CD14-positive monocyte (primary cell): ENCODE data around the gene APOBEC3H. TPM values are rescaled to one million over a fixed set of nuclear protein-coding genes. Genes with fewer than 3 reads are reported as not detected.

Experiments used
- DNase-seq, 3 donors: peaks; one replicate each; pipeline ENCODE4 v3.0.0-alpha.2; 2011 to 2022
- H2AFZ ChIP-seq: 2 replicates; pipeline ENCODE4 v1.6.0; 2012; ENCODE audit warnings: mild to moderate bottlenecking, low read depth, low read length, inconsistent platforms; ENCODE audit not compliant: insufficient read depth, poor library complexity, severe bottlenecking
- H3K27ac ChIP-seq, 2 donors: 1 replicate in 1 of 2; 2 replicates in 1 of 2; pipeline ENCODE4 v1.5.1; 2012 to 2013; ENCODE audit warnings: low read length in 2 of 2, control low read depth in 1 of 2, inconsistent platforms in 1 of 2, low read depth in 1 of 2, mild to moderate bottlenecking in 1 of 2
- H3K27me3 ChIP-seq, 2 donors: one replicate each; pipeline versions ENCODE4 v1.6.0 to v1.6.1; 2011 to 2013; ENCODE audit warnings: low read length in 2 of 2; ENCODE audit not compliant: control insufficient read depth in 2 of 2, insufficient read depth in 2 of 2
- H3K36me3 ChIP-seq, 2 donors: replicated peaks in 1 of 2; 1 replicate in 1 of 2; 2 replicates in 1 of 2; pipeline versions ENCODE4 v1.5.1 to v1.6.1; 2012 to 2013; ENCODE audit warnings: low read length in 2 of 2, control low read depth in 1 of 2, inconsistent platforms in 1 of 2, mild to moderate bottlenecking in 1 of 2; ENCODE audit not compliant: insufficient read depth in 2 of 2, control insufficient read depth in 1 of 2
- H3K4me1 ChIP-seq, 2 donors: 1 replicate in 1 of 2; 2 replicates in 1 of 2; pipeline versions ENCODE4 v1.5.1 to v1.6.1; 2012 to 2013; ENCODE audit warnings: low read length in 2 of 2, control low read depth in 1 of 2, inconsistent platforms in 1 of 2, mild to moderate bottlenecking in 1 of 2, moderate library complexity in 1 of 2; ENCODE audit not compliant: insufficient read depth in 2 of 2, control insufficient read depth in 1 of 2
- H3K4me2 ChIP-seq: replicated peaks from 2 replicates; pipeline ENCODE3; 2012; ENCODE audit warnings: low read length, moderate library complexity, mild to moderate bottlenecking; ENCODE audit not compliant: poor library complexity, severe bottlenecking; ENCODE audit errors: extremely low read depth
- H3K4me3 ChIP-seq, 3 experiments: fragments of 200-600 bp in 1 of 3; sonication (generic) in 1 of 3; replicated peaks in 1 of 3; 1 replicate in 2 of 3; 2 replicates in 1 of 3; pipeline ENCODE4 v1.5.1; 2011 to 2013; ENCODE audit warnings: low read length in 3 of 3, mild to moderate bottlenecking in 3 of 3, control low read depth in 2 of 3, low read depth in 2 of 3, inconsistent platforms in 1 of 3, moderate library complexity in 1 of 3
- H3K79me2 ChIP-seq: 2 replicates; pipeline ENCODE4 v1.6.0; 2012; ENCODE audit warnings: mild to moderate bottlenecking, control low read depth, inconsistent platforms, low read length, moderate library complexity; ENCODE audit not compliant: insufficient read depth
- H3K9ac ChIP-seq: 2 replicates; pipeline ENCODE4 v1.6.0; 2017; ENCODE audit warnings: low read length, mild to moderate bottlenecking; ENCODE audit not compliant: insufficient read depth, poor library complexity, severe bottlenecking
- H3K9me3 ChIP-seq, 2 donors: replicated peaks in 1 of 2; 1 replicate in 1 of 2; 2 replicates in 1 of 2; pipeline versions ENCODE4 v1.5.1 to v1.6.1; 2012 to 2013; ENCODE audit warnings: low read length in 2 of 2, control low read depth in 1 of 2; ENCODE audit not compliant: control insufficient read depth in 1 of 2, insufficient read depth in 1 of 2
- H4K20me1 ChIP-seq: 2 replicates; pipeline ENCODE4 v1.6.0; 2012; ENCODE audit warnings: mild to moderate bottlenecking, low read length, control low read depth, moderate library complexity; ENCODE audit not compliant: insufficient read depth
- H3K27ac Mint-ChIP-seq, 7 donors: one replicate each; pipeline ENCODE4 v1.8.0; 2020; ENCODE audit warnings: mild to moderate bottlenecking in 7 of 7, mixed read lengths in 7 of 7, moderate library complexity in 6 of 7, inconsistent platforms in 2 of 7
- H3K27me3 Mint-ChIP-seq, 3 donors: one replicate each; pipeline ENCODE4 v1.8.0; 2021 to 2022; ENCODE audit warnings: low read depth in 3 of 3, mild to moderate bottlenecking in 3 of 3, mixed read lengths in 3 of 3, moderate library complexity in 3 of 3, inconsistent platforms in 1 of 3
- H3K36me3 Mint-ChIP-seq, 2 donors: one replicate each; pipeline ENCODE4 v1.8.0; 2020; ENCODE audit warnings: mixed read lengths in 2 of 2, inconsistent platforms in 1 of 2, mild to moderate bottlenecking in 1 of 2
- H3K4me1 Mint-ChIP-seq: one replicate; pipeline ENCODE4 v1.8.0; 2020; ENCODE audit warnings: mild to moderate bottlenecking, mixed read lengths
- H3K4me3 Mint-ChIP-seq, 2 donors: one replicate each; pipeline ENCODE4 v1.8.0; 2020; ENCODE audit warnings: mild to moderate bottlenecking in 2 of 2, mixed read lengths in 2 of 2, moderate library complexity in 1 of 2
- H3K9me3 Mint-ChIP-seq, 7 donors: one replicate each; pipeline ENCODE4 v1.8.0; 2020 to 2022; ENCODE audit warnings: mixed read lengths in 7 of 7, mild to moderate bottlenecking in 6 of 7, moderate library complexity in 6 of 7, inconsistent platforms in 2 of 7
- CTCF ChIP-seq: fragments of 200-600 bp; IDR thresholded peaks from one replicate; pipeline ENCODE4 v1.8.0; 2022; ENCODE audit warnings: antibody characterized with exemption, mild to moderate bottlenecking
- WGBS: methylation state at CpG from one replicate; pipeline ENCODE4 v1.1.5; 2013; ENCODE audit warnings: missing lambda C conversion rate; ENCODE audit not compliant: insufficient coverage; 5-methylcytosine and 5-hydroxymethylcytosine counted together
- intact Hi-C, 2 donors: fragments of 100-400 bp; cut with micrococcal nuclease; formaldehyde crosslinking; loops; one replicate each; pipeline versions ENCODE4 v1.15.0 to v1.15.1; 2023
- polyA plus RNA-seq, 3 donors: library from polyadenylated mRNA; depleted of rRNA in 1 of 3; unstranded in 2 of 3; stranded (reverse) in 1 of 3; fragments of 300-500 nt in 2 of 3; fragments of >200 nt in 1 of 3; fragmentation: Illumina TruSeq in 2 of 3; gene quantifications; 1 replicate in 2 of 3; 2 replicates in 1 of 3; pipeline ENCODE4 v1.2.3, GENCODE V29; 2012 to 2021

The APOBEC3H gene
- polyA plus RNA-seq, 3 donors: 0.28 TPM; not detected in 2

- no peak for DNase-seq
- no peak overlapping the region for H3K27ac Mint-ChIP-seq
These were observed 9.3 kb downstream of the APOBEC3H start for GRCh38 chr22:39106326-39106725.

GRCh38 chr22:39108487-39108886, 11.4 kb downstream of the APOBEC3H start:
- Mint-ChIP-seq H3K4me3 (no peak overlapping the region), H3K27ac (no peak overlapping the region), H3K4me1 (peaks cover 3% of the 10 kb centered on the region), H3K36me3 (no peaks in the 10 kb centered on the region), H3K9me3 (peaks cover 0 to 2% (median 0%) of the 10 kb centered on the region in 7 donors), H3K27me3 (peaks cover 9 to 14% (median 9%) of the 10 kb centered on the region in 3 donors)
- Histone ChIP-seq H4K20me1 (no peaks in the 10 kb centered on the region), H3K9me3 (no peaks in the 10 kb centered on the region), H3K4me1 (no peaks in the 10 kb centered on the region), H3K79me2 (no peaks in the 10 kb centered on the region), H3K4me3 (no peak overlapping the region), H3K9ac (no peak overlapping the region), H3K27ac (no peak overlapping the region), H3K4me2 (no peak overlapping the region), H3K36me3 (no peaks in the 10 kb centered on the region), H3K27me3 (peaks cover 0 to 3% of the 10 kb centered on the region in 2 donors), H2AFZ (no peak overlapping the region)
- no peak for TF ChIP-seq CTCF
- 100% methylated on average over 2 of the region's 4 CpGs for WGBS
- no peak for DNase-seq
- intact Hi-C loops: no loop called here

More at GRCh38 chr22:39106326-39106725, 9.3 kb downstream of the APOBEC3H start:
- no peak overlapping the region for H3K9ac ChIP-seq
- no peaks in the 10 kb centered on the region for H3K4me1 ChIP-seq
- H3K79me2 ChIP-seq: no peaks in the 10 kb centered on the region
- H3K9me3 ChIP-seq: no peaks in the 10 kb centered on the region
- TF ChIP-seq CTCF: no peak
- H3K4me3 ChIP-seq: no peak overlapping the region
- H3K36me3 ChIP-seq: no peaks in the 10 kb centered on the region
- Mint-ChIP-seq H3K27me3 (peaks cover 9 to 14% (median 9%) of the 10 kb centered on the region in 3 donors), H3K36me3 (no peaks in the 10 kb centered on the region), H3K9me3 (peaks cover 0 to 1% (median 0%) of the 10 kb centered on the region in 7 donors), H3K4me3 (no peak overlapping the region), H3K4me1 (peaks cover 3% of the 10 kb centered on the region)
- no peak overlapping the region for H3K27ac ChIP-seq
- peaks cover 0 to 3% of the 10 kb centered on the region in 2 donors for H3K27me3 ChIP-seq
- no peak overlapping the region for H3K4me2 ChIP-seq
- WGBS: 94% methylated on average over 2 of the region's 2 CpGs
- H4K20me1 ChIP-seq: no peaks in the 10 kb centered on the region
- no peak overlapping the region for H2AFZ ChIP-seq
- intact Hi-C loops: no loop called here
